ENCODE measurements around the gene BAIAP2L1. TPM values are rescaled to one million over a fixed set of nuclear protein-coding genes. Genes with fewer than 3 reads are reported as not detected.
"Not testable (repeated sequence)": the region's sequence is repeated elsewhere in the genome, so short reads cannot be mapped to it uniquely, and the experiment has no call there.

Gene BAIAP2L1
- total and polyA plus RNA-seq, 7 donors, result 0.80 to 3.0 (median 1.2) TPM

- no peak for TF ChIP-seq CTCF (IDR thresholded peaks at IDR 0.05)
- Histone ChIP-seq H3K4me1 (no peaks in the 10 kb centered on the region), H3K4me3 (no peak overlapping the region), H3K9me3 (no peaks in the 10 kb centered on the region), H3K27me3 (ENCODE audit: insufficient read depth in 3 of 3, low read length in 2 of 3) (peaks cover 0 to 2% (median 0%) of the 10 kb centered on the region in 3 donors), H3K36me3 (ENCODE audit: insufficient read depth in 1 of 2, low read depth in 1 of 2) (no peaks in the 10 kb centered on the region), H3K27ac (no peak overlapping the region)
- WGBS, 3 donors, result 60 to 70% (median 65%) methylated on average over 3 of the region's 3 CpGs
- DNase-seq, result no peak
- ATAC-seq, result no peak
- intact Hi-C loops (cut with DNase I), result loop anchor here in 1 of 2 donors (10.0 kb wide), 1 partner anchor 125 kb away; the partner anchor contains the start of gene BRI3
Measured at GRCh38 chr7:98409843-98410242, 9.0 kb upstream of the BAIAP2L1 start.

GRCh38 chr7:98408146-98408545, 7.3 kb upstream of the BAIAP2L1 start:
- H3K36me3 ChIP-seq (ENCODE audit: insufficient read depth in 1 of 2, low read depth in 1 of 2); H3K27ac ChIP-seq; H3K4me1 ChIP-seq; H3K27me3 ChIP-seq (ENCODE audit: insufficient read depth in 3 of 3, low read length in 2 of 3); ATAC-seq; DNase-seq; H3K9me3 ChIP-seq; H3K4me3 ChIP-seq: not testable (repeated sequence)
- intact Hi-C loops (cut with DNase I), result loop anchor here in 1 of 2 donors (10.0 kb wide), 1 partner anchor 123 kb away; the partner anchor contains the start of gene BRI3
- WGBS, 3 donors, result 93 to 96% (median 95%) methylated on average over 7 of the region's 7 CpGs

GRCh38 chr7:98406827-98407226, 5.9 kb upstream of the BAIAP2L1 start:
- H3K4me3 ChIP-seq, result no peak overlapping the region
- 86 to 90% (median 90%) methylated on average over 9 of the region's 9 CpGs for WGBS, 3 donors
- no peaks in the 10 kb centered on the region for H3K4me1 ChIP-seq
- no peaks in the 10 kb centered on the region for H3K36me3 ChIP-seq (ENCODE audit: insufficient read depth in 1 of 2, low read depth in 1 of 2)
- H3K27me3 ChIP-seq (ENCODE audit: insufficient read depth in 3 of 3, low read length in 2 of 3), result peaks cover 0 to 5% (median 5%) of the 10 kb centered on the region in 3 donors
- ATAC-seq (no peak), DNase-seq (no peak)
- TF ChIP-seq CTCF (IDR thresholded peaks at IDR 0.05), result no peak
- intact Hi-C loops (cut with DNase I), result loop anchor here in 1 of 2 donors (10.0 kb wide), 1 partner anchor 122 kb away; the partner anchor contains the start of gene BRI3
- no peaks in the 10 kb centered on the region for H3K9me3 ChIP-seq
- no peak overlapping the region for H3K27ac ChIP-seq

GRCh38 chr7:98404840-98405239, 4.0 kb upstream of the BAIAP2L1 start:
- Histone ChIP-seq H3K4me1 (no peaks in the 10 kb centered on the region), H3K27ac (no peak overlapping the region), H3K27me3 (ENCODE audit: insufficient read depth in 3 of 3, low read length in 2 of 3) (peaks cover 0 to 21% (median 5%) of the 10 kb centered on the region in 3 donors), H3K9me3 (no peaks in the 10 kb centered on the region), H3K4me3 (no peak overlapping the region), H3K36me3 (ENCODE audit: insufficient read depth in 1 of 2, low read depth in 1 of 2) (no peaks in the 10 kb centered on the region)
- WGBS, 3 donors, result 80 to 83% (median 81%) methylated on average over 2 of the region's 2 CpGs
- ATAC-seq, result no peak
- intact Hi-C loops (cut with DNase I), result loop anchor here (5.0 to 10.0 kb wide), 2 partner anchors 108 to 120 kb away; partner anchors contain the start of gene BRI3 (in 1 of the 2)
- no peak for DNase-seq
- no peak for TF ChIP-seq CTCF (IDR thresholded peaks at IDR 0.05)

GRCh38 chr7:98399890-98400541, 874 bp downstream of the BAIAP2L1 start:
- intact Hi-C loops (cut with DNase I), result loop anchor here (5.0 to 10.0 kb wide), 2 partner anchors 103 to 115 kb away; partner anchors contain the start of gene BRI3 (in 1 of the 2)
- ATAC-seq, result no peak
- Histone ChIP-seq H3K4me1 (no peaks in the 10 kb centered on the region), H3K27me3 (ENCODE audit: insufficient read depth in 3 of 3, low read length in 2 of 3) (peaks cover 0 to 32% (median 5%) of the 10 kb centered on the region in 3 donors), H3K27ac (no peak overlapping the region), H3K9me3 (no peaks in the 10 kb centered on the region), H3K4me3 (peak overlapping the region; percentile 42), H3K36me3 (ENCODE audit: insufficient read depth in 1 of 2, low read depth in 1 of 2) (no peaks in the 10 kb centered on the region)
- WGBS, 3 donors, result 14 to 16% (median 15%) methylated on average over 18 to 20 of the region's 22 CpGs
- no peak for DNase-seq
- no peak for TF ChIP-seq CTCF (IDR thresholded peaks at IDR 0.05)

Data from psoas muscle (tissue), 8 donors.